Ishikawa (cell line): ENCODE measurements around the gene ARHGEF10L.

Source experiments
- CEBPB ChIP-seq: IDR thresholded peaks from 2 replicates; pipeline ENCODE4 v1.6.1; 2012
- CREB1 ChIP-seq: IDR thresholded peaks from 2 replicates; pipeline ENCODE4 v1.6.1; 2012; ENCODE audit warnings: low read depth
- EGR1 ChIP-seq: IDR thresholded peaks from 2 replicates; pipeline ENCODE4 v1.6.1; 2012
- EP300 ChIP-seq: IDR thresholded peaks from 2 replicates; pipeline ENCODE4 v1.6.1; 2012; ENCODE audit warnings: borderline replicate concordance
- FOXM1 ChIP-seq: IDR thresholded peaks from 2 replicates; pipeline ENCODE4 v1.6.1; 2012; ENCODE audit warnings: low read depth, borderline replicate concordance
- MAX ChIP-seq: IDR thresholded peaks from 2 replicates; pipeline ENCODE4 v1.6.1; 2012
- RAD21 ChIP-seq: IDR thresholded peaks from 2 replicates; pipeline ENCODE4 v1.6.1; 2012; ENCODE audit warnings: low read depth
- REST ChIP-seq: IDR thresholded peaks from 2 replicates; pipeline ENCODE4 v1.6.1; 2012; ENCODE audit warnings: low read depth, mild to moderate bottlenecking
- TAF1 ChIP-seq: IDR thresholded peaks from 2 replicates; pipeline ENCODE4 v1.6.1; 2012; ENCODE audit warnings: low read depth, mild to moderate bottlenecking
- TCF12 ChIP-seq: IDR thresholded peaks from 2 replicates; pipeline ENCODE4 v1.6.1; 2012; ENCODE audit warnings: low read depth
- TEAD4 ChIP-seq: IDR thresholded peaks from 2 replicates; pipeline ENCODE4 v1.6.1; 2012
- USF1 ChIP-seq: IDR thresholded peaks from 2 replicates; pipeline ENCODE4 v1.6.1; 2012
- YY1 ChIP-seq: IDR thresholded peaks from 2 replicates; pipeline ENCODE4 v1.6.1; 2012; ENCODE audit warnings: low read depth
- ZBTB7A ChIP-seq: IDR thresholded peaks from 2 replicates; pipeline ENCODE4 v1.6.1; 2012; ENCODE audit warnings: low read depth

GRCh38 chr1:17711941-17712340, 172.4 kb downstream of the ARHGEF10L start:
- TF ChIP-seq RAD21 (no peak), MAX (no peak), EP300 (no peak), ZBTB7A (no peak), CEBPB (no peak), FOXM1 (no peak), TCF12 (no peak), REST (no peak), YY1 (no peak), TAF1 (no peak), TEAD4 (no peak), CREB1 (no peak), USF1 (no peak), EGR1 (no peak)
